ENCODE results near the gene PIAS4.

PIAS4 gene

DNA sequence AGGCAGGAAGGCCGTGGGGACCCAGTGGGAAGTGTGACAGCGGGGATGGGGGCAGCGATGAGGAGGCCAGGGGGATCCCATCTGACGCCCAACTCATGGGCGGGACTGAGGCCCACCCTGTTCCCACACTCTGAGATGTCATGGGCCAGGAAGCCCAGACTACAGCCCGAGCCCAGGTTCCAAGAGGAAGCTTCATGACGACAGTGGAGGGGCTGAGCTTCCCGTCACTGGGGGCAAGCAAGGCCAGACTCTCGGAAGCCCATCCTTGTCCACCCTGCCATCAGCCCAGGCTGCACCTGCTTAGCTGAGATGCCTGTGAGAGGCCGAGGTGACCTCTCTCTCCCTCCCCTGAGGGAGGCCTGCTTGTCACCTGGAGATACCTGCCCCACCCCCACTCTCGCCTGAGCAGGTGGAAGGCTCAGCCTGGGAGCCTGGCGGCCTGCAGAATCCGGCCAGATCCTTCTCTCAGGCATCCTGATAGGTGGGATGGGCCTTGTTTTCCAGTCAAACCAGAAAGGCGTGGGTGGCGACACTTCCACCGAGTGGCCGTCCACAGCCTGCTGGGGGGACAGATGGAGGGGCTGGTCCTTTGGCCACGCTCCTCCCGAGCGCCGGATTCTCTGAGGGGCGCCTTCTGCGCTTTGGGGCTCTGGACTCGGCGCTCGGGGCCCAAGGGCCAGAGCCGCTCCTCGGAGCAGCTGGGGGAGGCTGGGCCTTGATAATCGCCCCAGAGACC lies 54.3 kb downstream of the PIAS4 start:
- no peaks in the 10 kb centered on the region for H3K9me3 Mint-ChIP-seq
- H3K4me1 Mint-ChIP-seq: peaks cover 66% of the 10 kb centered on the region
- no peak for ATAC-seq
- peak overlapping the region; percentile 88 for H3K4me3 Mint-ChIP-seq
- H3K27ac Mint-ChIP-seq: peak overlapping the region; percentile 90
- no peaks in the 10 kb centered on the region for H3K27me3 Mint-ChIP-seq
- H3K36me3 Mint-ChIP-seq: peaks cover 10% of the 10 kb centered on the region

DNA sequence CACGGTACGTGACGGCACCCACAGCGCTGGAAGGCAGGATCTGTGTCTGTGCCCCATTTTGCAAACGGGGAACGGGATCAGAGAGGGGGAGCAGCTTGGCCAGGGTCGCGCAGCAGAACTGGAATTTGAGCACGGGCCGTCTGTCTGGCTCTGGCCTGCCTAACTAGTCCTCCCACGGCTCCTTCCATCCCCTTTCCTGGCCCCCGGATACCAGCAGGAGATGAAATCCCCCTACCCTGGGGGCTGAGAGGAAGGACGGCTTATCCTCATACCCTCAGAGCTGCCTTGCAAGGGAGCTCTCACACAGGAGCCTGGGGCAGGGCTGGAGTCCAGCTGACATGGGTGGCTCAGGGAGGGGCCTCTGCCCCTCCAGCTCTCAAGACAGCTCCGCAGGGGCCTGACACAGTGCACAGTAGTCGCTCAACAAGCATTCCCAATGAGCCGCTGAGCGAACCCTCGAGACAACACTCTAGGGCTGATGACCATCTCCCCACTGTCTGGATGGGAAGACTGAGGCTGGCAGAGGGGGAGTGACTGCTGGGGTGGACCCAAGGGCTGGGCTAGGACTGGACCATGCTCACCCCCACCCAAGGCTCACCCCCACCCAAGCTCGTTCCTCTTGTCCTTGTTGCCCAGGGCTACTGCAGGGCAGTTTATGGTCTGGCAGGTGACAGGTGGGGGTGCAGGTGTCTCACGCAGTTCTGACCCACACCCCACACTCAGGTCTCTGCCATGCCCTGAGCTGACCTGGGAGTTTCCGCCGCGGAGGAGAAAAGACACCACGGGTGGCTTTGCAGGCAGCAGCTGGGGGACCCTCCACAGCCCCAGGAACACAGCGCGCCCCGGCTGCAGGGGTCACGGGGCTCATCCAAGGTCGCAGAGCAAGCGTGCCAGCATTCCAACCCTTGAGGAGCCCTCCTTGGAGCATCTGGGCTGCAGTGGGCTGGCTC lies 55.2 kb downstream of the PIAS4 start:
- H3K4me1 Mint-ChIP-seq: peaks cover 61% of the 10 kb centered on the region

GRCh38 chr19:4063369-4064148 lies 56.0 kb downstream of the PIAS4 start:
- no peak for ATAC-seq
- Mint-ChIP-seq H3K36me3 (no peaks in the 10 kb centered on the region), H3K4me1 (peaks cover 60% of the 10 kb centered on the region), H3K9me3 (no peaks in the 10 kb centered on the region), H3K27ac (peak overlapping the region; percentile 85), H3K4me3 (peak overlapping the region; percentile 88), H3K27me3 (no peaks in the 10 kb centered on the region)

More for the DNA sequence above, 55.2 kb downstream of the PIAS4 start:
- no peaks in the 10 kb centered on the region for H3K9me3 Mint-ChIP-seq
- H3K27me3 Mint-ChIP-seq: no peaks in the 10 kb centered on the region
- peak overlapping the region; percentile 90 for H3K27ac Mint-ChIP-seq
- no peak for ATAC-seq
- peaks cover 3% of the 10 kb centered on the region for H3K36me3 Mint-ChIP-seq
- peak overlapping the region; percentile 88 for H3K4me3 Mint-ChIP-seq

DNA sequence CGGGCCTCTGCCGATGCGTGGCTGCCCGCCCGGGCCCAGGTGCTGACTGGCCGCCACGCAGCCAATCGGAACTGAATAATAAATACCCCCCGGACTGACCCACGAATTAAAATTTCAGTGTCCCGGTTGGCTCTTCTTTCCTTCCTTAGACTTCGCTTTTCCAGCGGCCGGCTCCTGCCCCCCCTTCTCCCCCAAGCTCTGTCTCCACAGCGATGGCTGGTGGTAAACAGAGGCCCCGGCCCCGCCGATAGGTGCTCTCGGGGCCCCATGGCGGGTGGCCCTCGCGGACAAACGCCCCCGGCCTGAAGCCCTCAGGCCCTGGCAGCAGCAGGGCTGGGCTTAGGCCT lies 56.6 kb downstream of the PIAS4 start:
- H3K27ac Mint-ChIP-seq: peak overlapping the region; percentile 85
- ATAC-seq: no peak
- H3K36me3 Mint-ChIP-seq: no peaks in the 10 kb centered on the region
- H3K4me3 Mint-ChIP-seq: peak overlapping the region; percentile 88
- H3K27me3 Mint-ChIP-seq: no peaks in the 10 kb centered on the region
- peaks cover 60% of the 10 kb centered on the region for H3K4me1 Mint-ChIP-seq
- no peaks in the 10 kb centered on the region for H3K9me3 Mint-ChIP-seq

- Mint-ChIP-seq H3K9me3 (no peaks in the 10 kb centered on the region), H3K4me3 (peak overlapping the region; percentile 88), H3K27ac (peak overlapping the region; percentile 85), H3K4me1 (peaks cover 60% of the 10 kb centered on the region), H3K27me3 (no peaks in the 10 kb centered on the region), H3K36me3 (no peaks in the 10 kb centered on the region)
- peak; percentile 3 for ATAC-seq
Observed at GRCh38 chr19:4064496-4065260, 57.1 kb downstream of the PIAS4 start.

- Mint-ChIP-seq H3K4me1 (peaks cover 53% of the 10 kb centered on the region), H3K27ac (peak overlapping the region; percentile 82), H3K4me3 (peak overlapping the region; percentile 81), H3K9me3 (no peaks in the 10 kb centered on the region), H3K27me3 (no peaks in the 10 kb centered on the region), H3K36me3 (no peaks in the 10 kb centered on the region)
- peak; percentile 86 for ATAC-seq
Observed at GRCh38 chr19:4065430-4066175, 58.1 kb downstream of the PIAS4 start.

- Mint-ChIP-seq H3K27me3 (no peaks in the 10 kb centered on the region), H3K4me3 (peak overlapping the region; percentile 81), H3K36me3 (no peaks in the 10 kb centered on the region), H3K4me1 (peaks cover 50% of the 10 kb centered on the region), H3K9me3 (no peaks in the 10 kb centered on the region), H3K27ac (peak overlapping the region; percentile 82)
- peak; percentile 0 for ATAC-seq
Observed at GRCh38 chr19:4066176-4066606, 58.7 kb downstream of the PIAS4 start.

GRCh38 chr19:4066682-4067395 lies 59.3 kb downstream of the PIAS4 start, which contains the start of gene ZBTB7A:
Gene ZBTB7A, minus strand, starts transcription at chr19:4066899. Its CDS starts 11,667 bp downstream, at chr19:4055232.
- Mint-ChIP-seq H3K27ac (peak within 1 kb of the TSS; percentile 82), H3K4me1 (peaks cover 45% of the 10 kb centered on the region)

GRCh38 chr19:4067396-4068046 lies 60.0 kb downstream of the PIAS4 start:
- Mint-ChIP-seq H3K27ac (peak overlapping the region; percentile 72), H3K36me3 (no peaks in the 10 kb centered on the region), H3K4me1 (peaks cover 38% of the 10 kb centered on the region), H3K9me3 (no peaks in the 10 kb centered on the region), H3K4me3 (peak overlapping the region; percentile 75), H3K27me3 (no peaks in the 10 kb centered on the region)
- no peak for ATAC-seq

More at GRCh38 chr19:4066682-4067395, 59.3 kb downstream of the PIAS4 start, which contains the start of gene ZBTB7A:
- Mint-ChIP-seq H3K4me3 (peak within 1 kb of the TSS; percentile 92), H3K9me3 (no peaks in the 10 kb centered on the region), H3K36me3 (no peaks in the 10 kb centered on the region), H3K27me3 (no peaks in the 10 kb centered on the region)
- peak; percentile 46 for ATAC-seq

DNA sequence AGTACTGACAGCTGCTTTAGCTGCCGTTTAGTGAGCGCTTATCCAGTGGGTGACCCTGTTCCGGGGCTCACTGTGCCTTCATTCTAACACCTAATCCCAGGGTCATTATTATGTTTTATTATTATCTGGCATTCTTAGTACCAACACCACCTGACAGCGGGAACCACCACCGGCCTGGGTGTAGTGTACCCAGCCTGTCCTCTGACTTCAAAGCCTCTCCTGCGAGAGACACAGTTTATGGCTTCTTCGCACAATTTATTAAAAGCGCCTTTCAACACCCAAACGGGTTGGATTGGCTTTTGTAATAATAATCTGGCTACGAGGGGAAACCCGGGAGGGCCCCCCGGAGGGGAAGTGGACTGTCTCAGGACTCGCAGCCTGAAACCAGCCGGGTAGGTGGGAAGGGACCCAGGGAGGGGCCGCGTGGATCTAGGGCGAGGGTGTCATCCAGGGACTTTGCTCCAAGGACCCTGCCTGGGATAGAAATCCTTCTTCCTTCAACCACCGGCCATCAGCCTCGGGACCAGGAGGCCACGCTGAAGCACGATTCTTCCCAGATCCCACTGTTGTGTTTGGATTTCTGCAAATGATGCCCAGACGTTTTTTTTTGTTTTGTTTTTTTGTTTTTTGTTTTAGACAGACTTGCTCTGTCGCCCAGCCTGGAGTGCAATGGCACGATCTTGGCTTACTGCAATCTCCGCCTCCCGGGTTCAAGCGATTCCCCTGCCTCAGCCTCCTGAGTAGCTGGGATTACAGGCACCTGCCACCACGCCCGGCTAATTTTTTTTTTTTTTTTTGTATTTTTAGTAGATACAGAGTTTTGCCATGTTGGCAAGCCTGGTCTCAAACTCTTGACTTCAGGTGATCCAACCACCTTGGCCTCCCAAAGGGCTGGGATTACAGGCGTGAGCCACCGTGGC lies 60.8 kb downstream of the PIAS4 start:
- Mint-ChIP-seq H3K27ac (peak overlapping the region; percentile 72), H3K27me3 (no peaks in the 10 kb centered on the region), H3K36me3 (no peaks in the 10 kb centered on the region), H3K4me1 (peaks cover 30% of the 10 kb centered on the region), H3K9me3 (no peaks in the 10 kb centered on the region), H3K4me3 (peak overlapping the region; percentile 75)
- no peak for ATAC-seq

GRCh38 chr19:4069331-4069959 lies 61.9 kb downstream of the PIAS4 start:
- no peak for ATAC-seq
- Mint-ChIP-seq H3K36me3 (no peaks in the 10 kb centered on the region), H3K27me3 (no peaks in the 10 kb centered on the region), H3K4me3 (no peak overlapping the region), H3K4me1 (peaks cover 20% of the 10 kb centered on the region), H3K27ac (no peak overlapping the region), H3K9me3 (no peaks in the 10 kb centered on the region)

GRCh38 chr19:4071610-4072009 lies 64.1 kb downstream of the PIAS4 start:
- Mint-ChIP-seq H3K4me3 (no peak overlapping the region), H3K36me3 (no peaks in the 10 kb centered on the region), H3K27ac (no peak overlapping the region), H3K4me1 (peaks cover 20% of the 10 kb centered on the region), H3K27me3 (no peaks in the 10 kb centered on the region), H3K9me3 (no peaks in the 10 kb centered on the region)
- ATAC-seq: no peak

Measured in stimulated activated memory B cell treated with anti-CD40 and anti-IgM and Interleukin-4, amounts not matched to agents 10 μg/mL and 1 μg/mL and 100 μg/mL, for 72 hours (primary cell).